Lung (tissue), 12 donors: Measurements from ENCODE around the gene MMP25. TPM values are rescaled to one million over a fixed set of nuclear protein-coding genes. Genes with fewer than 3 reads are reported as not detected.

Source experiments
- ATAC-seq: fragments of 200-7000 bp; cut with Tn5 transposase; one replicate; pipeline ENCODE4 v1.9.1; 2020; ENCODE audit warnings: moderate number of reproducible peaks; ENCODE audit not compliant: insufficient read depth, low FRiP score
- DNase-seq, 3 donors: peaks; one replicate each; pipeline ENCODE4 v3.0.0-alpha.2; 2013 to 2017
- H3K27ac ChIP-seq, 2 donors: one replicate each; pipeline ENCODE4 v1.5.1; 2013; ENCODE audit warnings: mild to moderate bottlenecking in 2 of 2, moderate library complexity in 2 of 2, control low read depth in 1 of 2, inconsistent platforms in 1 of 2, low read depth in 1 of 2, low read length in 1 of 2
- H3K27me3 ChIP-seq, 3 donors: one replicate each; pipeline ENCODE4 v1.5.1; 2013; ENCODE audit warnings: low read length in 2 of 3; ENCODE audit not compliant: control insufficient read depth in 3 of 3, insufficient read depth in 3 of 3
- H3K36me3 ChIP-seq, 4 donors: one replicate each; pipeline ENCODE4 v1.5.1; 2013; ENCODE audit warnings: low read length in 4 of 4, mild to moderate bottlenecking in 1 of 4, moderate library complexity in 1 of 4; ENCODE audit not compliant: control insufficient read depth in 4 of 4, insufficient read depth in 4 of 4
- H3K4me1 ChIP-seq, 5 donors: one replicate each; pipeline ENCODE4 v1.5.1; 2013; ENCODE audit warnings: low read length in 5 of 5, mild to moderate bottlenecking in 2 of 5, moderate library complexity in 1 of 5; ENCODE audit not compliant: control insufficient read depth in 5 of 5, insufficient read depth in 5 of 5
- H3K4me3 ChIP-seq: one replicate; pipeline ENCODE4 v1.5.1; 2013; ENCODE audit warnings: mild to moderate bottlenecking, control low read depth, moderate library complexity
- H3K9ac ChIP-seq, 2 donors: one replicate each; pipeline ENCODE4 v1.5.1; 2013; ENCODE audit warnings: low read length in 2 of 2, control low read depth in 1 of 2; ENCODE audit not compliant: insufficient read depth in 1 of 2
- H3K9me3 ChIP-seq, 4 donors: one replicate each; pipeline ENCODE4 v1.5.1; 2013; ENCODE audit warnings: low read length in 3 of 4, mild to moderate bottlenecking in 1 of 4, moderate library complexity in 1 of 4; ENCODE audit not compliant: control insufficient read depth in 4 of 4, insufficient read depth in 3 of 4
- CTCF ChIP-seq: IDR thresholded peaks from 2 replicates; pipeline ENCODE4 v1.5.1; 2012; ENCODE audit warnings: mild to moderate bottlenecking; ENCODE audit errors: control extremely low read depth, extremely low read depth
- WGBS, 2 donors: extraction: QIAGEN DNeasy Blood & Tissue Kit; methylation state at CpG; one replicate each; pipeline ENCODE4 v1.1.7; 2013; 5-methylcytosine and 5-hydroxymethylcytosine counted together
- polyA plus RNA-seq, 2 donors: library from polyadenylated mRNA; stranded (reverse); fragments of 200-250 nt; gene quantifications; one replicate each; pipeline ENCODE4 v1.2.1, GENCODE V29; 2013
- total RNA-seq, 2 donors: library from RNA; depleted of rRNA in 1 of 2; stranded (reverse); fragments of >200 nt in 1 of 2; gene quantifications; one replicate each; pipeline ENCODE4 v1.2.1, GENCODE V29; 2014 to 2021
- donor health status: control.
- donor health status: control.
- donor health status: Bipolar disorder and iron deficiency.
- donor health status: healthy.
- donor health status: DM: yes; HTN: yes; CAD: no.

MMP25 gene
- total and polyA plus RNA-seq, 4 donors, result 4.2 to 94.4 (median 20.6) TPM

- WGBS, 2 donors, result 97 to 99% methylated on average over 81 of the region's 81 CpGs
- H3K4me1 ChIP-seq, result peaks cover 0 to 17% (median 3%) of the 10 kb centered on the region in 5 donors
- H3K9me3 ChIP-seq, result no peaks in the 10 kb centered on the region
- H3K27me3 ChIP-seq, result peaks cover 0 to 3% (median 0%) of the 10 kb centered on the region in 3 donors
- H3K27ac ChIP-seq, result no peak overlapping the region
- no peak overlapping the region for H3K9ac ChIP-seq
- no peak for ATAC-seq
- no peaks in the 10 kb centered on the region for H3K36me3 ChIP-seq
- H3K4me3 ChIP-seq, result no peak overlapping the region
- TF ChIP-seq CTCF, result no peak
- no peak for DNase-seq
Measured at GRCh38 chr16:3089717-3090592, 43.6 kb downstream of the MMP25 start.

- no peak overlapping the region for H3K9ac ChIP-seq
- no peak for TF ChIP-seq CTCF
- WGBS, 2 donors, result 88 to 89% methylated on average over 8 of the region's 8 CpGs
- no peaks in the 10 kb centered on the region for H3K36me3 ChIP-seq
- H3K27ac ChIP-seq, result no peak overlapping the region
- H3K4me3 ChIP-seq, result no peak overlapping the region
- H3K9me3 ChIP-seq, result no peaks in the 10 kb centered on the region
- no peak for DNase-seq
- ATAC-seq, result no peak
- H3K4me1 ChIP-seq, result peaks cover 0 to 14% (median 3%) of the 10 kb centered on the region in 5 donors
- peaks cover 0 to 3% (median 0%) of the 10 kb centered on the region in 3 donors for H3K27me3 ChIP-seq
Measured at GRCh38 chr16:3091551-3091950, 45.2 kb downstream of the MMP25 start.

GRCh38 chr16:3092501-3092941 lies 46.2 kb downstream of the MMP25 start:
- H3K27ac ChIP-seq, result no peak overlapping the region
- H3K27me3 ChIP-seq, result peaks cover 0 to 6% (median 1%) of the 10 kb centered on the region in 3 donors
- ATAC-seq (no peak), DNase-seq (no peak)
- H3K9me3 ChIP-seq, result no peaks in the 10 kb centered on the region
- no peak overlapping the region for H3K4me3 ChIP-seq
- WGBS, 2 donors, result 75 to 85% methylated on average over 16 to 20 of the region's 20 CpGs
- no peak for TF ChIP-seq CTCF
- H3K36me3 ChIP-seq, result no peaks in the 10 kb centered on the region
- no peak overlapping the region for H3K9ac ChIP-seq
- H3K4me1 ChIP-seq, result peaks cover 0 to 13% (median 3%) of the 10 kb centered on the region in 5 donors
